Keratinocyte (primary cell): Measurements from ENCODE around the gene NMT2. TPM values are rescaled to one million over a fixed set of nuclear protein-coding genes. Genes with fewer than 3 reads are reported as not detected.

Source experiments
- DNase-seq: peaks from one replicate; pipeline ENCODE4 v3.0.0-alpha.2; 2011; ENCODE audit warnings: low read depth, missing footprints, low spot score
- FAIRE-seq: peaks from 2 replicates; lab custom pipeline; 2011; peaks lifted over from hg19 to GRCh38; lab: Jason Lieb, UNC
- H2AFZ ChIP-seq: 2 replicates; pipeline ENCODE4 v1.6.0; 2012; ENCODE audit warnings: low read length, control low read depth, inconsistent platforms; ENCODE audit not compliant: control insufficient read depth
- H3K27ac ChIP-seq: 2 replicates; pipeline ENCODE4 v1.5.1; 2011; ENCODE audit warnings: low read length; ENCODE audit not compliant: control insufficient read depth, insufficient read depth
- H3K27me3 ChIP-seq: 3 replicates; pipeline ENCODE4 v1.6.0; 2011; ENCODE audit warnings: low read length; ENCODE audit not compliant: control insufficient read depth, insufficient read depth; ENCODE audit errors: extremely low read depth
- H3K36me3 ChIP-seq, 2 experiments: 2 replicates in 1 of 2; 3 replicates in 1 of 2; pipeline ENCODE4 v1.5.1; 2011; ENCODE audit warnings: low read length in 2 of 2, mild to moderate bottlenecking in 1 of 2; ENCODE audit not compliant: control insufficient read depth in 2 of 2, insufficient read depth in 2 of 2; ENCODE audit errors: extremely low read depth in 1 of 2
- H3K4me1 ChIP-seq: 3 replicates; pipeline ENCODE4 v1.5.1; 2011; ENCODE audit warnings: low read length; ENCODE audit not compliant: control insufficient read depth, insufficient read depth; ENCODE audit errors: extremely low read depth
- H3K4me2 ChIP-seq: 3 replicates; pipeline ENCODE4 v1.6.0; 2011; ENCODE audit warnings: low read depth, low read length; ENCODE audit not compliant: control insufficient read depth, insufficient read depth; ENCODE audit errors: extremely low read depth
- H3K4me3 ChIP-seq, 3 experiments: fragments of 200-600 bp in 1 of 3; sonication (generic) in 1 of 3; 2 replicates in 2 of 3; 3 replicates in 1 of 3; pipeline ENCODE4 v1.5.1; 2011 to 2016; ENCODE audit warnings: low read length in 3 of 3, mild to moderate bottlenecking in 3 of 3, control low read depth in 2 of 3, inconsistent platforms in 1 of 3, low read depth in 1 of 3, mixed read lengths in 1 of 3, mixed run types in 1 of 3, moderate library complexity in 1 of 3; ENCODE audit not compliant: control insufficient read depth in 2 of 3, insufficient read depth in 2 of 3; ENCODE audit errors: extremely low read depth in 1 of 3
- H3K79me2 ChIP-seq: 2 replicates; pipeline ENCODE4 v1.6.0; 2012; ENCODE audit warnings: low read length; ENCODE audit not compliant: control insufficient read depth, insufficient read depth
- H3K9ac ChIP-seq: 3 replicates; pipeline ENCODE4 v1.6.0; 2011; ENCODE audit warnings: low read length; ENCODE audit not compliant: control insufficient read depth, insufficient read depth; ENCODE audit errors: extremely low read depth
- H3K9me1 ChIP-seq: 3 replicates; pipeline ENCODE4 v1.6.0; 2011; ENCODE audit warnings: low read length; ENCODE audit not compliant: control insufficient read depth, insufficient read depth; ENCODE audit errors: extremely low read depth
- H3K9me3 ChIP-seq: 2 replicates; pipeline ENCODE4 v1.5.1; 2012; ENCODE audit warnings: low read depth, low read length; ENCODE audit not compliant: control insufficient read depth
- H4K20me1 ChIP-seq: 3 replicates; pipeline ENCODE4 v1.6.0; 2011; ENCODE audit warnings: low read length; ENCODE audit not compliant: control insufficient read depth, insufficient read depth; ENCODE audit errors: extremely low read depth
- CTCF ChIP-seq, 3 experiments: IDR thresholded peaks in 1 of 3; conservative IDR thresholded peaks in 1 of 3; optimal IDR thresholded peaks in 1 of 3; 2 replicates in 2 of 3; 3 replicates in 1 of 3; pipeline versions ENCODE3 to v1.5.1; 2011; ENCODE audit warnings: low read length in 3 of 3, mild to moderate bottlenecking in 3 of 3, moderate library complexity in 2 of 3, control low read depth in 1 of 3, inconsistent platforms in 1 of 3; ENCODE audit not compliant: insufficient read depth in 2 of 3; ENCODE audit errors: extremely low read depth in 1 of 3
- EZH2 ChIP-seq: IDR thresholded peaks from one replicate; pipeline ENCODE4 v1.6.1; 2012; ENCODE audit warnings: inconsistent platforms, mild to moderate bottlenecking, low read length, moderate library complexity
- dilution Hi-C: fragments of 300-500 bp; cut with MboI; formaldehyde crosslinking; loops from one replicate; pipeline ENCODE4 v1.7.0; 2020; ENCODE audit warnings: low sequenced_read_pairs; ENCODE audit not compliant: extremely low pct_ligation_motif_present
- polyA plus RNA-seq, 5 experiments: library from polyadenylated mRNA; depleted of rRNA in 3 of 5; stranded (reverse) in 3 of 5; stranded (forward) in 1 of 5; unstranded in 1 of 5; fragments of >200 nt; gene quantifications; 1 replicate in 1 of 5; 2 replicates in 3 of 5; 3 replicates in 1 of 5; pipeline versions ENCODE4 v1.2.1 to v1.2.3, GENCODE V29; 2011 to 2012; ENCODE audit warnings: missing spikeins in 2 of 5, low read depth in 1 of 5, low replicate concordance in 1 of 5

NMT2 gene
- polyA plus RNA-seq, 1 donor (not counting 4 experiments of a cell fraction or from before 2014, with no cell fraction given), result 9.9 TPM

- Histone ChIP-seq H3K9me1 (no peaks in the 10 kb centered on the region), H2AFZ (no peak overlapping the region), H3K27ac (peak overlapping the region; percentile 72), H3K4me1 (peaks cover 24% of the 10 kb centered on the region), H3K9ac (no peak overlapping the region), H3K4me3 (no peak overlapping the region), H3K79me2 (no peaks in the 10 kb centered on the region), H3K4me2 (no peak overlapping the region), H4K20me1 (no peaks in the 10 kb centered on the region), H3K36me3 (peaks cover 11 to 18% of the 10 kb centered on the region in 2 experiments), H3K27me3 (no peaks in the 10 kb centered on the region), H3K9me3 (no peaks in the 10 kb centered on the region)
- TF ChIP-seq EZH2 (no peak), CTCF (optimal IDR thresholded peaks at IDR 0.05 in 1 of 3, IDR thresholded peaks at IDR 0.05 in 1 of 3, conservative IDR thresholded peaks at IDR 0.05 in 1 of 3; ENCODE audit: extremely low read depth in 1 of 3, insufficient read depth in 2 of 3, low read length in 3 of 3) (no peak)
- no peak for FAIRE-seq
- no peak for DNase-seq
- dilution Hi-C loops, result no loop called here
Observed at GRCh38 chr10:15122477-15123030, 45.9 kb downstream of the NMT2 start.

- Histone ChIP-seq H2AFZ (no peak overlapping the region), H3K4me2 (no peak overlapping the region), H3K4me3 (no peak overlapping the region), H3K9ac (no peak overlapping the region), H4K20me1 (no peaks in the 10 kb centered on the region), H3K9me1 (no peaks in the 10 kb centered on the region), H3K9me3 (no peaks in the 10 kb centered on the region), H3K79me2 (no peaks in the 10 kb centered on the region), H3K27me3 (no peaks in the 10 kb centered on the region), H3K4me1 (peaks cover 24% of the 10 kb centered on the region), H3K36me3 (peaks cover 11 to 18% of the 10 kb centered on the region in 2 experiments), H3K27ac (no peak overlapping the region)
- TF ChIP-seq EZH2 (no peak), CTCF (optimal IDR thresholded peaks at IDR 0.05 in 1 of 3, IDR thresholded peaks at IDR 0.05 in 1 of 3, conservative IDR thresholded peaks at IDR 0.05 in 1 of 3; ENCODE audit: extremely low read depth in 1 of 3, insufficient read depth in 2 of 3, low read length in 3 of 3) (no peak)
- FAIRE-seq (no peak), DNase-seq (no peak)
- dilution Hi-C loops, result no loop called here
Observed at GRCh38 chr10:15121707-15122106, 46.8 kb downstream of the NMT2 start.
